ENCODE data around the gene TMEM140. TPM values are rescaled to one million over a fixed set of nuclear protein-coding genes. Genes with fewer than 3 reads are reported as not detected.

Gene TMEM140
- total and polyA plus RNA-seq, 2 of the 13 experiments (the other 11 are each of a cell fraction or from before 2014, with no cell fraction given), result 9.2 to 21.7 TPM

DNA sequence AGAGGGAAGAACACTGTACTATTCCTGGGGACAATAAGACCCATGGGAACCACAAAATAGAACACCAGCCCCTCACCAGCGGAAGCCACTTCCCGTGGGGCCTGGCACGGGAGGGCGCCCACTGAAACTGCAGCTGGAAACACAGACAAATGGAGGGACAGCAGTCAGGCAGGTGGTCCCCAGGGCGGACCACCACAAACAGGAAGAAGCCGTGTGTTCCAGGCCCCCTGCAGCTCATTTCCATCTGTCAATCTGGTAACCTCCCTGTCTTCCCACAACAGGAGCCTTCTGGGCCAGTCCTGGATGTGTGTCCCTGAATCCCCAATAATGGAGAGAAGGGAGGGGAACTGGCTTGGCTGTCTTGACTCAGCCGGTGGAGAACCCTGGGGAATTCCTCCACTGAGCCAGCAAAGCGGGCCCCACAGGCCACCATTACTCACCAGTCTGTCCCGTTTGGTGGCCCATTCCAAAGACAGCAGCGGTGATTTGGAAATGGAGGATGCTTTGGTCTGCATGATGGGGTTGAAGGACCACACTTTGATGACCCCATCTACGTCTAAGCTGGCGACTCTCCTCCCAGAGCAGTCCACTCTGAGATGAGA, 46.7 kb downstream of the TMEM140 start (continued):
- TF ChIP-seq ZNF687 (CRISPR knock-in tag; IDR thresholded peaks at IDR 0.05) (no peak), ZNF660 (CRISPR knock-in tag; IDR thresholded peaks at IDR 0.05; ENCODE audit: borderline replicate concordance, low read depth) (no peak), ZHX2 (IDR thresholded peaks at IDR 0.05; ENCODE audit: low read depth) (no peak), ZHX2 (CRISPR knock-in tag; IDR thresholded peaks at IDR 0.05; ENCODE audit: borderline replicate concordance) (no peak), CENPT (CRISPR knock-in tag; IDR thresholded peaks at IDR 0.05; ENCODE audit: low read depth) (no peak), ZFP36 (IDR thresholded peaks at IDR 0.05; ENCODE audit: borderline replicate concordance, low read depth, low read length, partially characterized antibody) (no peak)
